CD4-positive, alpha-beta T cell treated with Interleukin-21 for 1 hour (primary cell): Measurements from ENCODE around the gene SEPHS1.
A peak's percentile ranks its signal among the peaks of the same experiment; 100 is the strongest.
"Not testable (repeated sequence)": the region's sequence is repeated elsewhere in the genome, so short reads cannot be mapped to it uniquely, and the experiment has no call there.

ENCODE experiments used
- DNase-seq: peaks from one replicate; pipeline ENCODE4 v3.0.0-alpha.2; 2020

SEPHS1 gene

GRCh38 chr10:13348216-13349017, at the start of gene SEPHS1:
TSS of gene SEPHS1 (minus strand) at chr10:13348293. CDS start at chr10:13344950, 3,343 bp downstream.
- DNase-seq: peak; percentile 83

GRCh38 chr10:13397052-13397451, 49.0 kb upstream of the SEPHS1 start:
- DNase-seq: no peak

- DNase-seq: no peak
These were observed 48.3 kb upstream of the SEPHS1 start for GRCh38 chr10:13396369-13396768.

GRCh38 chr10:13395540-13395939, 47.4 kb upstream of the SEPHS1 start:
- DNase-seq: no peak

GRCh38 chr10:13393640-13394039, 45.5 kb upstream of the SEPHS1 start:
- DNase-seq: no peak

- no peak for DNase-seq
These were observed 44.6 kb upstream of the SEPHS1 start for GRCh38 chr10:13392701-13393100.

- DNase-seq: no peak
These were observed 42.8 kb upstream of the SEPHS1 start for GRCh38 chr10:13390604-13391522.

GRCh38 chr10:13388478-13389230, 40.6 kb upstream of the SEPHS1 start:
- no peak for DNase-seq

GRCh38 chr10:13386021-13386420, 37.9 kb upstream of the SEPHS1 start:
- no peak for DNase-seq

GRCh38 chr10:13383399-13383761, 35.3 kb upstream of the SEPHS1 start:
- DNase-seq: no peak

- no peak for DNase-seq
These were observed 34.8 kb upstream of the SEPHS1 start for GRCh38 chr10:13382703-13383398.

GRCh38 chr10:13379061-13379460, 31.0 kb upstream of the SEPHS1 start:
- DNase-seq: not testable (repeated sequence)

GRCh38 chr10:13376746-13377145, 28.7 kb upstream of the SEPHS1 start:
- no peak for DNase-seq

GRCh38 chr10:13376297-13376696, 28.2 kb upstream of the SEPHS1 start:
- DNase-seq: no peak

GRCh38 chr10:13375791-13376190, 27.7 kb upstream of the SEPHS1 start:
- DNase-seq: no peak

GRCh38 chr10:13373644-13374043, 25.6 kb upstream of the SEPHS1 start:
- no peak for DNase-seq

GRCh38 chr10:13372524-13372923, 24.4 kb upstream of the SEPHS1 start:
- DNase-seq: no peak

GRCh38 chr10:13371897-13372470, 23.9 kb upstream of the SEPHS1 start:
- DNase-seq: peak; percentile 83

- no peak for DNase-seq
These were observed 18.8 kb upstream of the SEPHS1 start for GRCh38 chr10:13366891-13367290.

- no peak for DNase-seq
These were observed 17.7 kb upstream of the SEPHS1 start for GRCh38 chr10:13365831-13366230.

GRCh38 chr10:13365243-13365642, 17.1 kb upstream of the SEPHS1 start:
- no peak for DNase-seq

GRCh38 chr10:13360587-13360986, 12.5 kb upstream of the SEPHS1 start:
- DNase-seq: no peak
